Glomerular endothelial cell (primary cell): ENCODE data around the gene NPHP3. TPM values are rescaled to one million over a fixed set of nuclear protein-coding genes. Genes with fewer than 3 reads are reported as not detected.

Source experiments
- DNase-seq: peaks from one replicate; pipeline ENCODE4 v3.0.0-alpha.2; 2011; ENCODE audit warnings: low read depth, low spot score; ENCODE audit errors: extremely low read depth
- total RNA-seq: library from RNA; depleted of rRNA; stranded (reverse); fragments of >200 nt; gene quantifications from 2 replicates; pipeline ENCODE4 v1.2.3, GENCODE V29; 2015

Gene NPHP3
- total RNA-seq, 1 donor from 2014 or later: 34.5 TPM

- no peak for DNase-seq
Observed at GRCh38 chr3:132694991-132695390, 27.2 kb downstream of the NPHP3 start.

GRCh38 chr3:132690040-132690439 lies 32.2 kb downstream of the NPHP3 start:
- DNase-seq: no peak

GRCh38 chr3:132682201-132682600 lies 40.0 kb downstream of the NPHP3 start:
- DNase-seq: no peak

- no peak for DNase-seq
Observed at GRCh38 chr3:132681421-132681820, 40.8 kb downstream of the NPHP3 start.

- no peak for DNase-seq
Observed at GRCh38 chr3:132679911-132680310, 42.3 kb downstream of the NPHP3 start.

GRCh38 chr3:132675408-132675807 lies 46.8 kb downstream of the NPHP3 start:
- DNase-seq: no peak

GRCh38 chr3:132669256-132669777 lies 52.9 kb downstream of the NPHP3 start:
- no peak for DNase-seq

GRCh38 chr3:132665230-132665745 lies 56.9 kb downstream of the NPHP3 start:
- no peak for DNase-seq

GRCh38 chr3:132662212-132662611 lies 60.0 kb downstream of the NPHP3 start:
- DNase-seq: no peak

- DNase-seq: no peak
Observed at GRCh38 chr3:132661101-132661500, 61.1 kb downstream of the NPHP3 start.

GRCh38 chr3:132660811-132661070 lies 61.5 kb downstream of the NPHP3 start:
- no peak for DNase-seq

- DNase-seq: no peak
Observed at GRCh38 chr3:132660052-132660810, 62.0 kb downstream of the NPHP3 start, which contains the start of gene UBA5. UBA5 (plus strand) TSS chr3:132660329; CDS start chr3:132660538, 209 bp downstream.

GRCh38 chr3:132659365-132660051 lies 62.7 kb downstream of the NPHP3 start, which contains the start of gene ACAD11:
ACAD11 (minus strand) TSS chr3:132659809; CDS start chr3:132659751, 58 bp downstream.
- DNase-seq: no peak

- DNase-seq: no peak
Observed at GRCh38 chr3:132659000-132659364, 63.2 kb downstream of the NPHP3 start.

GRCh38 chr3:132657869-132658747 lies 64.1 kb downstream of the NPHP3 start:
- DNase-seq: no peak

GRCh38 chr3:132655471-132655870 lies 66.7 kb downstream of the NPHP3 start:
- DNase-seq: no peak

- no peak for DNase-seq
Observed at GRCh38 chr3:132654721-132655120, 67.5 kb downstream of the NPHP3 start.

GRCh38 chr3:132654190-132654589 lies 68.0 kb downstream of the NPHP3 start:
- no peak for DNase-seq

- DNase-seq: no peak
Observed at GRCh38 chr3:132652640-132653270, 69.5 kb downstream of the NPHP3 start.

GRCh38 chr3:132650153-132650552 lies 72.1 kb downstream of the NPHP3 start:
- DNase-seq: no peak
